Chondrocyte (in vitro differentiated cells): Measurements from ENCODE around the gene RPS6KA6. TPM values are rescaled to one million over a fixed set of nuclear protein-coding genes. Genes with fewer than 3 reads are reported as not detected.

Source experiments
- DNase-seq: peaks from one replicate; pipeline ENCODE4 v3.0.0; 2021; ENCODE audit warnings: mixed read lengths, low spot score
- H3K27ac Mint-ChIP-seq: one replicate; pipeline ENCODE4 v1.8.0; 2021; ENCODE audit warnings: mild to moderate bottlenecking, moderate library complexity, mixed read lengths; ENCODE audit not compliant: unreplicated experiment
- H3K27me3 Mint-ChIP-seq: 2 replicates; pipeline ENCODE4 v1.8.0; 2021; ENCODE audit warnings: low read depth, mixed read lengths
- H3K36me3 Mint-ChIP-seq: 2 replicates; pipeline ENCODE4 v1.8.0; 2021; ENCODE audit warnings: low read depth, mixed read lengths
- H3K4me1 Mint-ChIP-seq: 2 replicates; pipeline ENCODE4 v1.8.0; 2021; ENCODE audit warnings: low read depth, mild to moderate bottlenecking, mixed read lengths
- H3K4me3 Mint-ChIP-seq: one replicate; pipeline ENCODE4 v1.8.0; 2021; ENCODE audit warnings: mild to moderate bottlenecking, moderate library complexity, mixed read lengths; ENCODE audit not compliant: unreplicated experiment
- H3K9me3 Mint-ChIP-seq: 2 replicates; pipeline ENCODE4 v1.8.0; 2021; ENCODE audit warnings: low read depth, mixed read lengths
- total RNA-seq: library from RNA; stranded (reverse); gene quantifications from 3 replicates; pipeline ENCODE4 v1.2.1, GENCODE V29; 2021
- TF ChIP-seq, protein P1 (sequence below): fragments of 200-600 bp; sonication (generic); IDR thresholded peaks from 2 replicates; pipeline ENCODE4 v1.5.0; 2021; ENCODE audit warnings: antibody characterized with exemption, mild to moderate bottlenecking, moderate library complexity

RPS6KA6 gene
- total RNA-seq, 1 donor from 2014 or later = 2.5 TPM

DNA sequence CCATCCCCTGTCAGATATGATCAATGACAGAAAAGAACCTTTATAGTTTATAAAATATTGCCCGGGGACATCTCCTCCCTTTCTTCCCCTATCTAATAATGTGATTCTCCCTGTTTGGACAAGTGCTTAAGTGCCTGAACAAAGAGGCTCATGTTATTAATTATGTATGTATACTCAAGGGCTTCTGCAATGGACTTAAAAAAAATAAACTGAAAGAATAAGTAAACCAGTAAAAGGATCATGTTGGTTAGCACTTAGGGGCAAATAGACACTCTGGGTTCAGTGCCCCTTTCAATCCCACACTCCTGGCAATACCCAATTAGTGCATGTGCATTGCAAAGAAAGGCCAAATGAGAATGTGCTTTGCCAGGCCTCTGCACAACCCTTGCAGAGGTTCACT lies 30.7 kb upstream of the RPS6KA6 start:
- Mint-ChIP-seq H3K36me3 (no peaks in the 10 kb centered on the region), H3K9me3 (peaks cover 8% of the 10 kb centered on the region), H3K27me3 (no peaks in the 10 kb centered on the region), H3K4me1 (peaks cover 8% of the 10 kb centered on the region), H3K4me3 (no peak overlapping the region), H3K27ac (no peak overlapping the region)
- DNase-seq = no peak
- TF ChIP-seq, protein P1, sequence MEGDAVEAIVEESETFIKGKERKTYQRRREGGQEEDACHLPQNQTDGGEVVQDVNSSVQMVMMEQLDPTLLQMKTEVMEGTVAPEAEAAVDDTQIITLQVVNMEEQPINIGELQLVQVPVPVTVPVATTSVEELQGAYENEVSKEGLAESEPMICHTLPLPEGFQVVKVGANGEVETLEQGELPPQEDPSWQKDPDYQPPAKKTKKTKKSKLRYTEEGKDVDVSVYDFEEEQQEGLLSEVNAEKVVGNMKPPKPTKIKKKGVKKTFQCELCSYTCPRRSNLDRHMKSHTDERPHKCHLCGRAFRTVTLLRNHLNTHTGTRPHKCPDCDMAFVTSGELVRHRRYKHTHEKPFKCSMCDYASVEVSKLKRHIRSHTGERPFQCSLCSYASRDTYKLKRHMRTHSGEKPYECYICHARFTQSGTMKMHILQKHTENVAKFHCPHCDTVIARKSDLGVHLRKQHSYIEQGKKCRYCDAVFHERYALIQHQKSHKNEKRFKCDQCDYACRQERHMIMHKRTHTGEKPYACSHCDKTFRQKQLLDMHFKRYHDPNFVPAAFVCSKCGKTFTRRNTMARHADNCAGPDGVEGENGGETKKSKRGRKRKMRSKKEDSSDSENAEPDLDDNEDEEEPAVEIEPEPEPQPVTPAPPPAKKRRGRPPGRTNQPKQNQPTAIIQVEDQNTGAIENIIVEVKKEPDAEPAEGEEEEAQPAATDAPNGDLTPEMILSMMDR = no peak

GRCh38 chrX:84216881-84217280 lies 28.9 kb upstream of the RPS6KA6 start:
- H3K27ac Mint-ChIP-seq = peak overlapping the region; percentile 1
- DNase-seq = no peak
- peaks cover 8% of the 10 kb centered on the region for H3K4me1 Mint-ChIP-seq
- H3K27me3 Mint-ChIP-seq = no peaks in the 10 kb centered on the region
- H3K4me3 Mint-ChIP-seq = no peak overlapping the region
- TF ChIP-seq, protein P1 = no peak
- peaks cover 14% of the 10 kb centered on the region for H3K9me3 Mint-ChIP-seq
- H3K36me3 Mint-ChIP-seq = no peaks in the 10 kb centered on the region

DNA sequence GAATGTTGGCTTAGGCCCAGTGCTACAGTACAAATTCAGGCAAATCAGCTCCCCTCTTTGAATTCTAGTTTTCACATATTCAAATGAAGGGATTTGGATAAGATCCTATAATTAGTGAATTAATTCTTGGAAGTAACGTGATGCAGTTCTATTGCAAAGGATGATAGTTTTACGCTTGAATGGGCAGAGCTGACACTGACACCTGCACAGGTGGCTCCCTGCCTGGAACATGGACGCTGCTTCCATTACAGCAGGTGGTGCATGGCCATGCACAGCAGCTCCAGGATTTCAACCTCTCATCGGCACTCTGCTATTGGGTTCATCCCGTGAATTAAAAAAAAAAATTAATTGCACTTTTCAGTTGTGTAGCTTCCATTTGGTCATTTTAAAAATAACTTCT lies 28.4 kb upstream of the RPS6KA6 start:
- Mint-ChIP-seq H3K4me3 (no peak overlapping the region), H3K4me1 (peaks cover 8% of the 10 kb centered on the region), H3K27me3 (no peaks in the 10 kb centered on the region), H3K9me3 (peaks cover 14% of the 10 kb centered on the region), H3K27ac (no peak overlapping the region), H3K36me3 (no peaks in the 10 kb centered on the region)
- TF ChIP-seq, protein P1 = no peak
- DNase-seq = no peak

- H3K9me3 Mint-ChIP-seq = no peaks in the 10 kb centered on the region
- TF ChIP-seq, protein P1 = no peak
- peaks cover 15% of the 10 kb centered on the region for H3K27me3 Mint-ChIP-seq
- DNase-seq = no peak
- H3K36me3 Mint-ChIP-seq = no peaks in the 10 kb centered on the region
- H3K4me3 Mint-ChIP-seq = no peak overlapping the region
- H3K4me1 Mint-ChIP-seq = no peaks in the 10 kb centered on the region
- no peak overlapping the region for H3K27ac Mint-ChIP-seq
Measured at GRCh38 chrX:84205276-84205675, 17.3 kb upstream of the RPS6KA6 start.

DNA sequence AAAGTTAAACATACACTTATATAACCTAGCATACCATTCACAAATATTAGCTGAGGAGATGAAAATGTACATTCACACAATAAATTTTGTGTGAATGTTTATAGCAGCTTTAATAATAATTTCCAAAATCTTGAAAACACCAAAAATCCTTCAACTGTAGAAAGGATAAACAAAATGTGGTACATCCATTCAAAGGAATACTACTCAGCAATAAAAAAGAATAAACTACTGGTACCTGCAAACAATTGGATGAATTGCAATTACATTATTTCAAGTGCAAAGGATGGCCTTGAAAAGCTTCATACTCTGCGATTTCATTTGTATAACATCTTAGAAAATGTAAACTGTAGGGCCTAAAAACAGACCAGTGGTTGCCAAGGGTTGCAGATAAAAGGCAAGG lies 11.7 kb upstream of the RPS6KA6 start:
- peaks cover 8% of the 10 kb centered on the region for H3K9me3 Mint-ChIP-seq
- TF ChIP-seq, protein P1 = no peak
- H3K4me1 Mint-ChIP-seq = no peaks in the 10 kb centered on the region
- DNase-seq = no peak
- H3K27ac Mint-ChIP-seq = no peak overlapping the region
- no peaks in the 10 kb centered on the region for H3K36me3 Mint-ChIP-seq
- H3K27me3 Mint-ChIP-seq = peaks cover 11% of the 10 kb centered on the region
- no peak overlapping the region for H3K4me3 Mint-ChIP-seq
